HepG2 (cell line): ENCODE results near the gene F13B. TPM values are rescaled to one million over a fixed set of nuclear protein-coding genes. Genes with fewer than 3 reads are reported as not detected.
A peak's percentile ranks its signal among the peaks of the same experiment; 100 is the strongest.

Source experiments
- ATAC-seq: fragments of 200-7000 bp; cut with Tn5 transposase; 3 replicates; pipeline ENCODE4 v1.9.1; 2020; ENCODE audit warnings: mild to moderate bottlenecking, moderate library complexity
- BruUV-seq: library from RNA; stranded (reverse); fragments of 400-500 nt; replicated peaks from 2 replicates; lab custom pipeline; 2021; lab: Mats Ljungman, UMichigan
- CTCF ChIA-PET: fragments of 300-600 bp; formaldehyde crosslinking; extraction: SDS; loops from one replicate; lab custom pipeline; 2021; ENCODE audit warnings: low total read pairs, inconsistent platforms, low intra/inter-chr PET ratio; lab: Yijun Ruan, JAX
- POLR2A ChIA-PET: fragments of 350-600 bp; sonication (Branson Sonifier 250); formaldehyde crosslinking; loops from one replicate; lab custom pipeline; 2020; ENCODE audit warnings: antibody characterized with exemption, inconsistent platforms; lab: Yijun Ruan, JAX
- DNase-seq: peaks from one replicate; pipeline ENCODE4 v3.0.0-alpha.2; 2015; ENCODE audit warnings: low spot score
- FAIRE-seq: peaks from 3 replicates; lab custom pipeline; 2011; peaks lifted over from hg19 to GRCh38; lab: Jason Lieb, UNC
- H2AFZ ChIP-seq: one replicate; pipeline ENCODE4 v1.6.1; 2011; ENCODE audit warnings: low read length, inconsistent platforms
- H3K27ac ChIP-seq: fragments of 300-600 bp; 3 replicates; pipeline ENCODE4 v1.8.0; 2011; ENCODE audit warnings: mixed run types, mild to moderate bottlenecking, mixed read lengths, low read length, inconsistent platforms; ENCODE audit not compliant: insufficient read depth; ENCODE audit errors: extremely low read length
- H3K27me3 ChIP-seq, 2 experiments: fragments of 200-600 bp in 1 of 2; 2 replicates in 1 of 2; 3 replicates in 1 of 2; pipeline versions ENCODE4 v1.6.0 to v1.8.0; 2011; ENCODE audit warnings: low read length in 2 of 2, mild to moderate bottlenecking in 2 of 2, moderate library complexity in 2 of 2, inconsistent platforms in 1 of 2; ENCODE audit not compliant: insufficient read depth in 2 of 2, control insufficient read depth in 1 of 2
- H3K36me3 ChIP-seq, 2 experiments: fragments of 200-600 bp in 1 of 2; replicated peaks in 1 of 2; 2 replicates in 1 of 2; 3 replicates in 1 of 2; pipeline versions ENCODE4 v1.5.1 to v1.8.0; 2011; ENCODE audit warnings: low read length in 2 of 2, inconsistent platforms in 1 of 2; ENCODE audit not compliant: insufficient read depth in 2 of 2, control insufficient read depth in 1 of 2
- H3K4me1 ChIP-seq: 2 replicates; pipeline ENCODE4 v1.5.1; 2012; ENCODE audit warnings: low read length, inconsistent platforms; ENCODE audit not compliant: insufficient read depth
- H3K4me2 ChIP-seq: 2 replicates; pipeline ENCODE4 v1.6.0; 2011; ENCODE audit warnings: low read depth, low read length, inconsistent platforms
- H3K4me3 ChIP-seq, 3 experiments: fragments of 200-600 bp in 1 of 3; sonication (generic), shearing (Covaris generic) in 1 of 3; replicated peaks in 1 of 3; 2 replicates each; pipeline ENCODE4 v1.5.1; 2011 to 2016; ENCODE audit warnings: low read length in 3 of 3, inconsistent platforms in 2 of 3, low read depth in 2 of 3, mild to moderate bottlenecking in 2 of 3, control low read depth in 1 of 3, mixed read lengths in 1 of 3; ENCODE audit not compliant: insufficient read depth in 1 of 3
- H3K79me2 ChIP-seq: one replicate; pipeline ENCODE4 v1.6.1; 2011; ENCODE audit warnings: low read length, inconsistent platforms; ENCODE audit not compliant: insufficient read depth
- H3K9ac ChIP-seq: 2 replicates; pipeline ENCODE4 v1.6.0; 2011; ENCODE audit warnings: mild to moderate bottlenecking, low read depth, low read length, inconsistent platforms; ENCODE audit not compliant: insufficient read depth
- H3K9me3 ChIP-seq: 2 replicates; pipeline ENCODE4 v1.5.1; 2012; ENCODE audit warnings: mild to moderate bottlenecking, low read length
- H4K20me1 ChIP-seq: 2 replicates; pipeline ENCODE4 v1.6.0; 2011; ENCODE audit warnings: inconsistent platforms, mild to moderate bottlenecking, low read length, moderate library complexity; ENCODE audit not compliant: insufficient read depth
- GFI1 ChIP-seq: sonication (generic); formaldehyde crosslinking; IDR thresholded peaks from 2 replicates; pipeline ENCODE4 v1.5.0; 2020; ENCODE audit warnings: missing genetic modification reagents, mild to moderate bottlenecking, borderline replicate concordance
- ISL2 ChIP-seq: sonication (generic); formaldehyde crosslinking; IDR thresholded peaks from 2 replicates; pipeline ENCODE4 v1.5.0; 2020; ENCODE audit warnings: missing genetic modification reagents
- KAT7 ChIP-seq: IDR thresholded peaks from 2 replicates; pipeline ENCODE4 v1.6.1; 2018; ENCODE audit warnings: borderline replicate concordance, missing compliant biosample characterization
- KLF16 ChIP-seq, 2 experiments: sonication (generic) in 1 of 2; formaldehyde crosslinking in 1 of 2; IDR thresholded peaks; 2 replicates each; pipeline versions ENCODE4 v1.6.1 to v1.8.0; 2016 to 2023; ENCODE audit warnings: missing genetic modification reagents in 2 of 2, missing compliant biosample characterization in 1 of 2
- MTF2 ChIP-seq: sonication (generic); formaldehyde crosslinking; IDR thresholded peaks from 2 replicates; pipeline ENCODE4 v1.5.0; 2020; ENCODE audit warnings: missing genetic modification reagents, borderline replicate concordance
- MXI1 ChIP-seq: IDR thresholded peaks from 3 replicates; pipeline ENCODE4 v1.6.1; 2012; ENCODE audit warnings: low read depth, low read length, inconsistent platforms, borderline replicate concordance
- RAD21 ChIP-seq: fragments of 450-650 bp; formaldehyde crosslinking; IDR thresholded peaks from 2 replicates; pipeline ENCODE4 v1.5.0; 2020; ENCODE audit warnings: mild to moderate bottlenecking
- TEF ChIP-seq: sonication (generic); formaldehyde crosslinking; IDR thresholded peaks from 2 replicates; pipeline ENCODE4 v1.5.0; 2020; ENCODE audit warnings: missing genetic modification reagents
- ZKSCAN1 ChIP-seq: fragments of 150-350 bp; IDR thresholded peaks from 2 replicates; pipeline ENCODE4 v1.6.1; 2014; ENCODE audit warnings: low read length
- ZNF563 ChIP-seq: sonication (generic); formaldehyde crosslinking; IDR thresholded peaks from 2 replicates; pipeline ENCODE4 v1.8.0; 2022; ENCODE audit warnings: mild to moderate bottlenecking, moderate library complexity, missing genetic modification reagents
- ZNF619 ChIP-seq: sonication (generic); formaldehyde crosslinking; IDR thresholded peaks from 2 replicates; pipeline ENCODE4 v1.4.0; 2020; ENCODE audit warnings: mild to moderate bottlenecking, missing genetic modification reagents
- ZNF703 ChIP-seq: sonication (generic); formaldehyde crosslinking; IDR thresholded peaks from 2 replicates; pipeline ENCODE4 v1.5.1; 2020; ENCODE audit warnings: missing genetic modification reagents, mild to moderate bottlenecking, moderate library complexity, borderline replicate concordance
- ZNF713 ChIP-seq: sonication (generic); formaldehyde crosslinking; IDR thresholded peaks from 2 replicates; pipeline ENCODE4 v1.4.0; 2020; ENCODE audit warnings: mild to moderate bottlenecking, missing genetic modification reagents
- WGBS: methylation state at CpG from one replicate; pipeline ENCODE4 v1.1.6; 2017; ENCODE audit warnings: low lambda C conversion rate; 5-methylcytosine and 5-hydroxymethylcytosine counted together
- in situ Hi-C: cut with HindIII; loops from 2 replicates; pipeline ENCODE4 v1.10.0; 2017; ENCODE audit warnings: low pct_unique_long_range_greater_than_20kb; ENCODE audit not compliant: extremely low pct_ligation_motif_present
- intact Hi-C: fragments of 100-400 bp; cut with micrococcal nuclease; formaldehyde crosslinking; loops from one replicate; pipeline ENCODE4 v1.10.0; 2022; ENCODE audit not compliant: unreplicated experiment
- polyA plus RNA-seq, 8 experiments: library from polyadenylated mRNA; depleted of rRNA in 3 of 8; stranded (reverse) in 7 of 8; unstranded in 1 of 8; fragments of >200 nt; fragmentation: Illumina TruSeq in 4 of 8; extraction: Trizol in 4 of 8; gene quantifications; 2 replicates each; pipeline versions ENCODE4 v1.2.1 to v1.2.3, GENCODE V29; 2011 to 2016; ENCODE audit warnings: low read depth in 4 of 8, missing spikeins in 1 of 8, mixed read lengths in 1 of 8; ENCODE audit not compliant: insufficient read depth in 1 of 8
- total RNA-seq, 5 experiments: library from RNA; depleted of rRNA; stranded (reverse); fragments of >200 nt; fragmentation: Illumina TruSeq; extraction: Trizol; gene quantifications; 2 replicates each; pipeline ENCODE4 v1.2.3, GENCODE V29; 2016; ENCODE audit warnings: low read depth in 1 of 5

The F13B gene
- total and polyA plus RNA-seq, 2 of the 13 experiments (the other 11 are each of a cell fraction or from before 2014, with no cell fraction given), result 0.41 to 2.7 TPM

GRCh38 chr1:197067457-197067818, 378 bp upstream of the F13B start (continued):
- TF ChIP-seq RAD21 (CRISPR knock-in tag) (no peak), ZNF563 (CRISPR knock-in tag) (no peak), ZNF619 (CRISPR knock-in tag) (no peak), ISL2 (CRISPR knock-in tag) (peak; percentile 40; the same call in 1 of the 2 replicates), TEF (no peak), KLF16 (CRISPR knock-in tag; IDR thresholded peaks at IDR 0.05) (no peak), MTF2 (CRISPR knock-in tag) (no peak), ZNF703 (no peak), ZNF713 (CRISPR knock-in tag) (no peak), MXI1 (no peak), KAT7 (CRISPR knock-in tag) (no peak)

GRCh38 chr1:197066277-197066676, 783 bp downstream of the F13B start:
- Histone ChIP-seq H3K79me2 (no peaks in the 10 kb centered on the region), H3K27ac (peak overlapping the region; percentile 57), H2AFZ (no peak overlapping the region), H3K36me3 (no peaks in the 10 kb centered on the region), H3K4me3 (no peak overlapping the region), H3K9ac (no peak overlapping the region), H3K4me2 (no peak overlapping the region), H3K4me1 (peaks cover 27% of the 10 kb centered on the region), H3K27me3 (no peaks in the 10 kb centered on the region), H3K9me3 (no peaks in the 10 kb centered on the region), H4K20me1 (no peaks in the 10 kb centered on the region)
- no peak for DNase-seq
- TF ChIP-seq ZKSCAN1 (no peak), GFI1 (CRISPR knock-in tag) (peak; percentile 61; the same call in 1 of the 2 replicates)
- BruUV-seq, result no TSS peak
- ChIA-PET CTCF (no interaction called here), POLR2A (interaction anchor here (1.0 kb wide), 1 partner anchor 75 kb away, joined by 3 read pairs; no protein-coding TSS in a partner anchor)
- in situ Hi-C loops (loop anchor here (25.0 kb wide), 1 partner anchor 329 kb away; no protein-coding TSS in a partner anchor), intact Hi-C loops (loop anchor here (1.0 to 5.0 kb wide), 3 partner anchors 74 to 323 kb away; no protein-coding TSS in a partner anchor)
- ATAC-seq, result no peak
- 83% methylated on average over 1 of the region's 1 CpG for WGBS
- no peak for FAIRE-seq
